HG03060 (cell line): ENCODE data around the gene PITRM1.
"Not testable (repeated sequence)": the region's sequence is repeated elsewhere in the genome, so short reads cannot be mapped to it uniquely, and the experiment has no call there.

Experiments
- ATAC-seq: cut with Tn5 transposase; IDR thresholded peaks from one replicate; pipeline ENCODE4 v1.9.1; 2021; ENCODE audit warnings: low read depth, moderate number of reproducible peaks; ENCODE audit not compliant: unreplicated experiment

Gene PITRM1

DNA sequence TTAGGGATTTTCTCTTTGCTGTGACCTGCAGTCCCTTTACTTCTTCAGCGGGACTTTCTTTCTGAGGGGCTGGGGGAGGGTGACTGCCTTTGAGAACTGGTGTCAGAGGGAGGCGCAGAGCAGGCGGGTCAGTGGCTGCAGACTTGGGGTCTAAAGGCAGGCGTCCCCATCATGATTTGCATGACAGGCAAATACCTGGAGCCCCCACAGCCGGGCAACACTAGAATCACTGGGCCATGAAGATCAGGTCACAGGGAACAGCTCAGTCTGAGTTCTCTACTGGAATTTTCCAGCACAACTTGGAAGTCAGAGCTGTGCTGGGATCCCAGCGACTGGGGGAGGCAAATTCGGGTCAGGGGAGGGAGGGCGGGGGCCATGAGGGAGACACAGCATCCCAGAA is 29.2 kb upstream of the PITRM1 start:
- no peak for ATAC-seq

DNA sequence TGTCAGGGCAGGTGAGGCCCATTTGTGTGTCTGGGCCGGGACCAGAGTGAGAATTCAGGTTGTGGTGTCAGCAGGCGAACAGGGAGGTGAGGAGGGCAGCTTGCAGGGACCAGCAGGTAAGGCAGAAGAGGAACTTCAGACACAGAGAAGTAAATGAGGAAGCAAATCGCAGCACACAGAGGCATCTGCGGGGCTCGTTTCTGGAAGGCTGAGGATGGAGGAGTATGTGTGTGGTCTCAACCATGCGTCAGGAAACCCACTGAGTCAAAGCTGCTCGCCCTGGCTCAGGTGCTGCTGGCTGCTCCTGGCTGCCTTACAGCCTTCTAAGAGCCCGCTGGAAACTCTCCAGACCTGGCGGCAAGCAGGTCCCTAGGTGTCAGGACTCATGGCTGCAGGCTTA is 26.9 kb upstream of the PITRM1 start:
- no peak for ATAC-seq

DNA sequence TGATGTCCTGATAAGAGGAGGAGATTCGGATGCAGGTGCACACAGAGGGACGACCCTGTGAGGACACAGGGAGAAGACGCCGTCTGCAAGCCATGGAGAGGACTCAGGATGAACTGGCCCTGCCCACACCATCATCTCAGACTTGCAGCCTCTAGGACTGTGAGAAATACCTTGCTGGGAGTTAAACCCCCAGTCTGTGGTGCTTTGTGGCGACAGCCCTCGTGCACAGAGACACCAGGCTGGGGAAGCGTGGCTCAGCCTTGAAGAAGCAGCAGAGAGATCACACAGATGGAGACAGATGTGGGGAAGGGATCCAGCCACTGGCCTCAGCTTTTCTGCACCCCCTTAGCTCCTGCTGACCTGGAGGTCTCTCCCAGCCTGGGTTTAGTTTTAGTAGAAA is 26.3 kb upstream of the PITRM1 start:
- ATAC-seq, result no peak

DNA sequence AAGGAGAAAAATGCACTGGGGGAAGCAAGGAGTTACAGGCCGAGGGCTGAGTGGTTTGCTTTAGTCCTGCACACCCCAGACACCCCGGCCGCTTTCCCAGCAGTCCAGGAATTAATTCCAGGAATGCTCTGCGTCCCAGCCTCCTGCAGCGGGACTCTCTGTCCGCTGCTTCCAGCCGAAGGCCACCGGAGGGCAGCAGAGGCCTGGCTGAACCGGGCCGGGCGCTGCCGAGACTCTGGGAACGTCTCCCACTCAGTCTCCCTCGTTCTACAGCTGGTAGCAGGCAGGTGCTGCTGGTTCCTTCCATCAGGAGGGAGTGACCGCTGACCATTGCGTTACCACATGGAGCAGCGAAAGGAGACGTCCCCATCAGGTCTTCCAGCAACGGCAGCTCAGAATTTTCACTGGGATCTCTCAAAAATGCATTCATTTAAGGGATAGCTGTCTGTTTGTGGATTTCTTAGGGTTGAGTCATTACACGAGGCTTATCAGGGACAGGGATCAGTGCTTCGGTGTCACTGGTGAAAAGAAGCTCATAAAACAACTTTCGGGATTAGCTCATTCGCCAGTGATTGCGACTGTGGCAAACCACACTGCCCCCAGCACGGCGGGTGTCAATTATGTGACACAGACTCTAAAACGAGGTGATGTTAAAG is 24.9 kb upstream of the PITRM1 start:
- ATAC-seq, result no peak

DNA sequence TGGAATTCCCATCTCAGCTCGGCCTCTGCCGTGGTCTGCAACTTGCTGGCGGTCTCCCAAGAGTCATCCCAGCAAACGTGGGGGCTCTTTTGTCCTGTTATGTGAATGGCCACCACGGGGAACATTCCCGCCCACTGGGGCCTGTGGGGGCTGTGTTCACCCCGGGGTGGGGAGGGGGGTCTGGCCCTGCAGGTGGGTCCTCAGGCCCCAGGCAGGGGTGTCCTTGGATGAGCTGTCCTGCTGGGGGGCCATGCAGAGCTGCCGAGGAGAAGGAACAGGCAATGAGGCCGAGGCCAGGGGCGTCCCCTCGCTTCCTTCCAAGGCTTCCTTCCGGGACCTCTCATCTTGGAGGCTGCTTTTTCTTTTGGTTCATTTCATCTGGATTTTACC is 24.4 kb upstream of the PITRM1 start:
- ATAC-seq, result no peak

DNA sequence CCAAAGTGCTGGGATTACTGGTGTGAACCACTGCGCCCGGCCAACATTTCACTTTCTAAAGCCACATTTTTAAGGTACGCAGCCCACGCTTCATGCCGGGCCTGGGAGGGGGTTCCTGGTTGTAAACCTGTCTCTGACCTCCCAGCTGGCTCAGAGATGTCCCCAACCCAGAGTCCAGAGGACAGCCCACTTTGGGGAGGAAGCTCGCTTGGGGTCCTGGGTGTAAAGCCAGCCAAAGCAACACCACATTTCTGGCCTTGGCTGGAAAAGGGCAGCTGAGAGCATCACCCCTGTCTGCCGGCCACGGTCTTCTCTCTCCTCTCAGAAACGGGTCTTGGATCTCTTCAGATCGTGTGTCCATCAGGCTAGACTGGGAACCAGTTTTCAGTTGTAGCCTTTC is 23.9 kb upstream of the PITRM1 start:
- ATAC-seq, result no peak

DNA sequence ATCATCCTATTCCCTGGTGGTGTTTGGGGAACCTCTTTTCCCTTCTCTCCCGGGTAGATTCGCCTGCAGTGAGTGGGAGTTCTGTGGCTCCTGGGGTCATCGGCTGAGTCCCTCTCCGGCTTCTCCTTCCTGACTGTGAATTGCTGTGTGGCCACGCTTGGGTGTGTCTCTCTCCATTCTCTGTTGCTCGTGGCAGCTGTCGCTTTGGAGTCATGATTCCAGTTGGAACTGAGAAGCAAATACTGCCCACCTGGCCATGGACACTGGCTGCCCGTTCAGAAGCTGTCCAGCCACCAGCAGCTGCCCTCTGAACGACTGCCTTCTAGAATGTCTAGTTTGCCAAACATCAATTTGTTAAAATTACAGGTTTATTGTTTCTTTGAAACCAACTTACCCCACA is 23.1 kb upstream of the PITRM1 start:
- ATAC-seq, result no peak

DNA sequence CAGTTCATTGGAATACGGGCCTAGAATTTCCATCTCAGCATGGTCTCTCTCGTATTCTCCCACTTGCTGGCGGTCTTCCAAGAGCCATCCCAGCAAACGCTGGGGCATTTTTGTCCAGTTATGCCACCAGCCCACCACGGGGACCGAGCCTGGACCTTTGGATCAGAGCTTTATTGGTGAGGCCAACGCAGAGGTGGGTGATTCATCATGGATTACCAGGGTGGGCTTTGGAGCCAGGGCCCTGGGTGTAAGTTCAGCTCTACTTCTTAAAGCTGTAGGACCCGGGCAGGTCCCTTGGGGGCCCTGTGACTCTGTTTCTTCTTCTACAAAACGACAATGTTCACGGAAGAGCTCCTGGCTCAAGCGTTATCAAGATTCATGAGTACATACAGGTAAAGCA is 22.7 kb upstream of the PITRM1 start:
- ATAC-seq, result no peak

DNA sequence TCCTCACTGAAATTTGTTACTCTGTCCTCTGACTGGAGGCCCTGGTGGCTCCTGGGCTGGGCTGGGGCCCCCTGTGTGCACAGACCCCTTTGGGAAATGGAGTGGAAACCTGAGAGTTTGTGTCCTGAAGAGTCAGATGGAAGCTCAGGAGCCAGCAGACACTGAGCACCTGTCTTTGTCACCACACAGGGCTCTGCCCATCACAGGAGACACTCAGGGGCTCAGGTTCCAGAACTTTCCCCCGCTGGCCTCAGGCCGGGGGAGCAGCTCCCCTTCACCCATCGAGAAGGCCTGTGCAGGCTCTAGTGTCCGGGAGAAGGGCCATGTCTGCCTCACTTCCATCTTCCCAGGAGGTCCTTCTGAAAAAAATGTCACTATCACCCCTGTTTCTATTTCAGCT is 22.3 kb upstream of the PITRM1 start:
- no peak for ATAC-seq

DNA sequence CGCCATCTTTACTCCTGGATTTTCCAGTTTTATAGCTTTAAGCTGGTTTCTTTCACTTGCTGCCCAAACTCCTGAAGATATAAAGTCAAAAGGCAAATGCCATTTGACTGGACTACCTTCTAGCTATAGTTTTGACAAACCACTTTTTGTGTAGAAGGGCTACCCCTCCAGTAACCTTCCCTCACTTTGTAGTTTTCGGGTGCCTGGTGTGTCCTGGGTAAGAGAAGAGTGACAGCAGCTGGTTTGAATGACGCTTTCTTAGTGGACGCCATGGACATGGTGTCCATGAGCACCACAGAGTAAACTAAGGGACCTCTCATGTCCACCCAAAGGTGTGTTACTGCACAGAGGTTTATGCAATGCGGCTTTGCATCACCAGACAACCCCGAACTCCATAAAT is 21.2 kb upstream of the PITRM1 start:
- ATAC-seq, result no peak

DNA sequence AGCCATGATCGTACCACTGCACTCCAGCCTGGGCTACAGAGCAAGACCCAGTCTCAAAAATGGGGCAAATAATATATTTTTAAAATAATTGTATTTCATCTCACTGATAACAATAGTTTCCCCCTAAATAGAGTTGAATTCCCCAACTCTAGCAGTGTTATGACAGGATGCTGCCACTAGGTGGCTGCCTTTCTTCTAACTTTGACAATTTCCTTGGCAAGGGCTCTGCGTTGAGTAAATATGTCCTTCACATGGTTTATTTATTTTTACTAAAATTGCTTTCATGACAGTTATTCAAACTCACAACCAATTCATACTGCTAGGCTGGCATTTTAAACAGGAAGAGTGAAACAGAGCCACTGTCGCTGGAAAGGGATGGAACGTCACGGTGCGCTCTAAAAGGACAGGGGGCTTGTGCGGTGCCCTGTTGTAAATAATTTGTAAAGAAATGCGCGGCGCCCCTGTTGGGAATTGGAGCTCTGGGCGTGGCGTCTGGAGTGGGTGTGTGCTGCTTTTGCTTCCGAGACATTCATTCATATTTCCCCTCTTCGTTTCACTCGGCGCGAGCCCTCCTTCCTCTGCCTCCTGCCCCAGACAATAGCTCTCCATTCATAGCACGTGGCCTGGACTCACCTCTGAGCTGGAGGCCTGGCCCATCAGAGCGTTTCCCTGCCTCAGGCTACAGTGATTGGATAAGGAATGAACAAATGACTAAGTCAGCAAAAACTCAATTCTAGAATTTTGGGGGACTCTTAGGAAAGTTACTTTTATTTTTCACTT is 20.5 kb upstream of the PITRM1 start:
- no peak for ATAC-seq

DNA sequence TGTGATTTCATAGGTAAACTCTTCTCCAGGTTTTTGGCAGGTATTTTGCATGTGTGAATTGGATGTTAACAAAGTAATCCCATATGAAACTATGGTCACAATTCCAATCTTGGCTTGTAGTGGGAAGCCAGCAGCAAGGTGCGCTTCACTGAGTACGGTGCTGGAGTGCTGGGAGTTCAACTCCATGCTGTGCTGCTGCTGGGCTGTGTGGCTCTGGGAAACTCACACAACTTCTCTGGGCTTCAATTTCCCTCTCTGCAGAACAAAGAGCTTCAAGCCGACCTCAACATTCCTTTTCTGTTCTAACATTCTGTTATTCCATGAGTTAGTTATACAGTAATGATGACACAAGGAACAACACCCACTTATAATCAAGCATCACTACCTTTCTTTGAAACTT is 18.2 kb upstream of the PITRM1 start:
- ATAC-seq, result no peak

DNA sequence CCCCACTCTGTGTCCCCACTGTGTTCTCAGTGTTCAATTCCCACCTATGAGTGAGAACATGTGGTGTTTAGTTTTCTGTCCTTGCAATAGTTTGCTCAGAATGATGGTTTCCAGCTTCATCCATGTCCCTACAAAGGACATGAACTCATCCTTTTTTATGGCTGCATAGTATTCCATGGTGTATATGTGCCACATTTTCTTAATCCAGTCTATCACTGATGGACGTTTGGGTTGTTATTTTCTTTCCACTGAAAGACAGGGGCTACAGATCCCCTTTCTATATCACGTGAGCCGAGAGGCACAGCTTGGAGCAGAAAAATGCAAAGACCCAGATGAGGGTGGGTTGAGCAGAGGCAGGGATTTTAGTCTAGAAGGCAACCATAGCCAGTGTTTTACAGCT is 14.6 kb upstream of the PITRM1 start:
- not testable (repeated sequence) for ATAC-seq

DNA sequence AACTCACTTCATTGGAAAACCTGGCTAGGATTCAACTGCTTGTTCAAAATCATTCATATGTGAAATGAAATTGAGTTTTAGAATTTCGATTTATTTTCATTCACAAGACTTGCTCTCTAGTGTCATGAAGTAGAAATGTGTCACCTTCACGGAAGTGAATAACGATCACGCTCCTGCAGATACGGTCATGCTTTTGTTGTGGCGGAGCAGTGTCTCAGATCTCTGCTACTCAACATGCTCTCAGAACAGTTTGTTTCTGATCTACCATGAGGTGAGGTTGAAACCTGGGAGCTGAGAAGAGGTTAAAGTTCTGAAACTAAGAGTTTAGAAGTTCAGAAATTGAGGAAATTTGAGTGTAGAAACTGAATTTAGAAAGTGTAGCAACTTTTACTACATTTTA is 13.8 kb upstream of the PITRM1 start:
- no peak for ATAC-seq

DNA sequence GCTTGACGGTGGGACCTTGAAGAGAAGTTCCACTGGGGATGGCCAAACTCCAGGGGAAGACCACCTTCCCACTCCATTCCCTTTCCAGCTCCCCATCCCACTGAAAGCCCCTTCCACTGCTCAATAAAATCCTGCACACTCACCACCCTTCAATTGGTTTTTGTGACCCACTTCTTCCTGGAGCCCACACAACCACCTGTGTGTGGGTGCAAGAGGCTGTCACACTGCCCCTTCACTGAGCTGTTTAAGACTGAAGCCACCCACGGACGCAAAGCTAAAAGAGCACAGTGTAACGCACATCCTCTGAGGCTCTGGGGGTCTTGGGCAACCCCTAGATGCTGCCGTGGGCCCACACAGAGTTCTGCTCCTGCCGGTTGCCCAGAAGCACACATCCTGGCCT is 12.8 kb upstream of the PITRM1 start:
- no peak for ATAC-seq

DNA sequence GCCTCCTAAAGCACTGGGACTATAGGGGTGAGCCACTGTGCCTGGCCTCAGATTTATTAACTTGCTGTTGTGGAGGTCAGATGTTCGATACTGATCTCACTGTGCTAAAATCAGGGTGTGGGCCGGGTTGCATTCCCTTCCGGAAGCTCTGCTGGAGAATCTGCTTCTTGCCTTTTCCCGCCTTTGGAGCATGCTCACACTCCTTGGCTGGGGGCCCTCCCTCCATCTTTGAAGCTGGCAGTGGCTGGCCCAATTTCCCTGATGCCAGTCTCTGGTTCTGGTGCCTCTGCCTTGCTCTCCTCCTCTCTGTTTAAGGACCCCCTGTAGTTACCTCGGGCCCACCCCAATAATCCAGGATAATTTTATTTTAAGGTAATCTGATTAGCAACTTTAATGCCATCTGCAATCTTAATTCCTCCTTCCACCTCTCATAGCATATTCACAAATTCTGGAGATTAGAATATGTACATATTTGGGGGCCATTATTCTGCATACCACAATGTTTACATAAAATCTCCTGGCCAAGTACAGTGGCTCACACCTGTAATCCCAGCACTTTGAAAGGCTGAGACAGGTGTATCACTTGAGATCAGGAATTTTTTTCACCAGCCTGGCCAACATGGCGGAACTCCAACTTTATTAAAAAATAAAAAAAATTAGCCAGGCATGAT is 7.9 kb upstream of the PITRM1 start:
- no peak for ATAC-seq

DNA sequence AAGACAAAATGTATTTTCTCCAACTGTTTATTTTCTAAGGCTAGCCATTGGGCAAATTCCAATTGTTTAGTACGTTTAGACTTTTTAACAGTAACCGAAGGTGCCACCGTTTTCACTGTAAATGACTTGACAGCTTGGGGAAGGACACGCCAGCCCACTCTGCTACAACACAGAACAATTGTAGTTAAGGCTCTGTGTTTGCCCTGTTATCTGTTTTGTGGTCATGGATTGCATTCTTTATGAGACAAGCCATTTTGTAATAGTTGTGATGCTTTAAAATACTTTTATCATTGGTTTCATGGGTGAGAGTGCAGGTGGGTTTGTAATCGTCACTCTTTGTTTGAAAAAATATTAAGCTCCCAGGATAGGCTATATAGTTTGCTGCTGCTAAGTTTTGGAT is 6.6 kb upstream of the PITRM1 start:
- no peak for ATAC-seq

DNA sequence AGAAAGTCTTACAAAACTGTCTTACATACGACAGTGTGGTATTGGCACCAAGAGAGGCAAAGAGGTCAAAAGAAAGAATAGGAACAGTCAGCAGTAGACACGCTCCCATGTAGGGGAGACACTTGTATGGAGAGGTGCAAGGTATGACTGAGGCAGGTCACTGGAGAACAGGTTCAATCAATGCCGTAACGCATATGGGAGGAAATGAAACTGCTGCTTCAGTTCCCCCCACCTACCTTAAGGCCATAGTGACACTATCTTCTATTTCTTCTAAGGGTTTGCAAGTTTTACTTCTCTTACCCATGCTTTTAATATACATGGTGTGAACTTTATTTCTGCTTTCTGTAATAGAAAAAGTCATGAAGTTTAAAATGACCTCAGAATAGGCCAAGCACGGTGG is 5.5 kb upstream of the PITRM1 start:
- ATAC-seq, result no peak

DNA sequence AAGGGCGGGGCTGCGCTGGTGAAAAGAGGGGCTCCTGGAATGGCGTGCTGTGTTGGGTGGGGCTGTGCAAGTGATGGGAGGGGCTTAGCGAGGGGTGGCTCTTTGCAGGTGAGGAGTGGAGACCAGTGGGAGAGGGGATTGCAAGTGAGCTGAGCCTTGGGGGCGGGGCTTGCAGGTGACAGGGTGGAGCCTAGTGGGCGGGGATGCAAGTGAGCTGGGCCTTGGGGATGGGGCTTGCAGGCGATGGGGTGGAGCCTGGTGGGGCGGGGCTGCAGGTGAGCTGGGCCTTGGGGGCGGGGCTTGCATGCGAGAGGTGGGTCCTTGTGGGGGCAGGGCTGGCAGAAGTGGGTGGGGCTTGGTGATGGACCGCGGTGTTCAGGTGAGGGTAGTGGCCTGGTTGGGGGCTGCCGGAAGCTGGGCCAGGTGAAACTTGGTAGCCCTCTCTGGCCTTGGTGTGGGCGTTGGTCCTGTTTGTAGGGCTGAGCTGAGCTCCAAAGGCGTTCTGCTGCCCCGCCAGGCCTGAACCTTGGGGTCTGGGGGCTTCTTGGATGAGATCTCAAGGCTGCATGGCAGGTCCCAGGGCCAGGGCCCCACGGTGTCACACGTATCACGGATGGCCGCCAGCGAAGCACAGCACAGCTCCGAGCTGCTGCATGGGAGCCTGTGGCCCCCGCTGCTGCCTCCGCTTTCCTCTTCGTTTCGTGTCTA is 743 bp upstream of the PITRM1 start:
- no peak for ATAC-seq

DNA sequence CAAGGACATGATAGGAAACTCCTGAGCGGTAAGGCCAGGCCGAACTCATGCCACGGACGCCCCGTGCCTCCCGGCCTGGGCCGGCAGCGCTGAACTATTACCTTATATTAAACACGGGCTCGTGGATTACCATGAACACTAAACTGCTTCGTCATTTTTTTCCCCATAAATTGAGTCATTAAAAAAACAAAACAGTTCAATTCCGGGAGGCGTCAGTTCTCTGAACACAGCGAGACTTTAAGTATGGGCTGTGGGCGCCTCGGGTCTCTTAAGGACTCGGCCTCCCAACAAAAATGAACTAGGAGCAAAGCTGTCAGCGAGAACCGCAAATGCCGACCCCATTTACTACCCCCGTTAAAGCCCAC is 519 bp downstream of the PITRM1 start:
- ATAC-seq, result no peak

DNA sequence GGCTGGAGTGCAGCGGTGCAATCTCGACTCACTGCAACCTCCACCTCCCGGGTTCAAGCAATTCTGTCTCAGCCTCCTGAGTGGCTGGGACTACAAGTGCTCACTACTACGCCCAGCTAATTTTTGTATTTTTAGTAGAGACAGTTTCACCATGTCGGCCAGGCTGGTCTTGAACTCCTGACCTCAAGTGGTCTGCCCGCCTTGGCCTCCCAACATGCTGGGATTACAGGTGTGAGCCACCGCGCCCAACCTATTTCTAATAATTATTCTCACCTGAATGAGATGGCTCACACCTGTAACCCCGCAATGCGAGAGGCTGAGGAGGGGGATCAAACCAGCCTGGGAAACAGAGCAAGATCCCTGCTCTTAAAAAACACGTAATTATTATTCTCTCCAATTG is 1.1 kb downstream of the PITRM1 start:
- ATAC-seq, result not testable (repeated sequence)
